A673 (cell line): ENCODE measurements around the gene PANX3. TPM values are rescaled to one million over a fixed set of nuclear protein-coding genes. Genes with fewer than 3 reads are reported as not detected.
"Not testable (repeated sequence)": the region's sequence is repeated elsewhere in the genome, so short reads cannot be mapped to it uniquely, and the experiment has no call there.

Experiments used
- BruUV-seq: library from RNA; stranded (reverse); fragments of 400-500 nt; replicated peaks from 2 replicates; lab custom pipeline; 2021; lab: Mats Ljungman, UMichigan
- CTCF ChIA-PET: fragments of 300-600 bp; sonication (Branson Sonifier 250); formaldehyde crosslinking; loops from one replicate; lab custom pipeline; 2022; ENCODE audit warnings: antibody characterized with exemption; lab: Charles Lee
- POLR2A ChIA-PET: fragments of 300-600 bp; sonication (Branson Sonifier 250); formaldehyde crosslinking; loops from one replicate; lab custom pipeline; 2022; ENCODE audit warnings: antibody characterized with exemption; ENCODE audit not compliant: low non-redundant PET; lab: Charles Lee
- DNase-seq: peaks from one replicate; pipeline ENCODE4 v3.0.0-alpha.2; 2015; ENCODE audit warnings: low spot score
- H3K27ac ChIP-seq: fragments of 200-600 bp; sonication (generic); 2 replicates; pipeline ENCODE4 v1.5.1; 2016; ENCODE audit warnings: mixed run types, low read depth, mild to moderate bottlenecking, mixed read lengths, antibody characterized with exemption, low read length; ENCODE audit not compliant: poor library complexity, severe bottlenecking
- H3K27me3 ChIP-seq: fragments of 200-600 bp; sonication (generic); replicated peaks from 2 replicates; pipeline ENCODE4 v1.6.1; 2017; ENCODE audit warnings: mixed run types, low read depth, mild to moderate bottlenecking, mixed read lengths, antibody characterized with exemption, low read length; ENCODE audit not compliant: insufficient read depth, poor library complexity
- H3K36me3 ChIP-seq: fragments of 200-600 bp; sonication (generic); 2 replicates; pipeline ENCODE4 v1.6.1; 2016; ENCODE audit warnings: mixed run types, mild to moderate bottlenecking, mixed read lengths, antibody characterized with exemption, low read length; ENCODE audit not compliant: insufficient read depth, poor library complexity, severe bottlenecking
- H3K4me1 ChIP-seq: fragments of 200-600 bp; sonication (generic); 2 replicates; pipeline ENCODE4 v1.6.1; 2017; ENCODE audit warnings: mixed run types, mild to moderate bottlenecking, mixed read lengths, antibody characterized with exemption, low read length; ENCODE audit not compliant: insufficient read depth, poor library complexity, severe bottlenecking
- H3K4me3 ChIP-seq: fragments of 200-600 bp; sonication (generic); 2 replicates; pipeline ENCODE4 v1.5.1; 2016; ENCODE audit warnings: low read depth, mixed run types, mild to moderate bottlenecking, mixed read lengths, low read length; ENCODE audit not compliant: poor library complexity, severe bottlenecking
- H3K9me3 ChIP-seq: fragments of 200-600 bp; sonication (generic); 2 replicates; pipeline ENCODE4 v1.6.1; 2016; ENCODE audit warnings: mixed run types, low read depth, mild to moderate bottlenecking, mixed read lengths, antibody characterized with exemption, low read length; ENCODE audit not compliant: poor library complexity, severe bottlenecking
- CTCF ChIP-seq: fragments of 300-800, 200-600 bp; sonication (generic); conservative IDR thresholded peaks from 2 replicates; pipeline ENCODE4 v1.5.1; 2017; ENCODE audit warnings: low read depth, mild to moderate bottlenecking, antibody characterized with exemption, low read length, moderate library complexity, mixed read lengths
- EZH2 ChIP-seq: fragments of 200-600 bp; sonication (generic); IDR thresholded peaks from 2 replicates; pipeline ENCODE4 v1.6.1; 2017; ENCODE audit warnings: borderline replicate concordance, low read depth, mild to moderate bottlenecking, mixed read lengths, antibody characterized with exemption, low read length; ENCODE audit not compliant: poor library complexity, severe bottlenecking
- intact Hi-C: fragments of 100-400 bp; cut with micrococcal nuclease; formaldehyde crosslinking; loops from one replicate; pipeline ENCODE4 v1.10.0; 2022; ENCODE audit not compliant: unreplicated experiment
- total RNA-seq: library from RNA; stranded (reverse); gene quantifications from 2 replicates; pipeline ENCODE4 v1.2.3, GENCODE V29; 2021

PANX3 gene
- total RNA-seq, 1 experiment from 2014 or later: not detected

GRCh38 chr11:124602193-124602592 lies 9.0 kb upstream of the PANX3 start:
- intact Hi-C loops: no loop called here
- no TSS peak for BruUV-seq
- Histone ChIP-seq H3K27ac (no peak overlapping the region), H3K36me3 (no peaks in the 10 kb centered on the region), H3K9me3 (no peaks in the 10 kb centered on the region), H3K4me3 (no peak overlapping the region), H3K27me3 (peaks cover 6% of the 10 kb centered on the region), H3K4me1 (peaks cover 32% of the 10 kb centered on the region)
- ChIA-PET POLR2A (no interaction called here), CTCF (no interaction called here)
- DNase-seq: no peak
- no peak for TF ChIP-seq CTCF
- TF ChIP-seq EZH2: no peak

- POLR2A ChIA-PET, CTCF ChIA-PET, H3K36me3 ChIP-seq, DNase-seq, BruUV-seq, H3K9me3 ChIP-seq, H3K27me3 ChIP-seq, H3K27ac ChIP-seq, intact Hi-C loops, H3K4me3 ChIP-seq: not testable (repeated sequence)
- peaks cover 31% of the 10 kb centered on the region for H3K4me1 ChIP-seq
Measured at GRCh38 chr11:124602723-124603122, 8.5 kb upstream of the PANX3 start.

- BruUV-seq: no TSS peak
- Histone ChIP-seq H3K4me3 (no peak overlapping the region), H3K9me3 (no peaks in the 10 kb centered on the region), H3K36me3 (no peaks in the 10 kb centered on the region), H3K27me3 (no peaks in the 10 kb centered on the region), H3K27ac (no peak overlapping the region), H3K4me1 (peaks cover 18% of the 10 kb centered on the region)
- TF ChIP-seq EZH2 (no peak), CTCF (no peak)
- intact Hi-C loops: no loop called here
- DNase-seq: peak; percentile 64
- ChIA-PET CTCF (no interaction called here), POLR2A (no interaction called here)
Measured at GRCh38 chr11:124605719-124606118, 5.5 kb upstream of the PANX3 start.

GRCh38 chr11:124608147-124608546 lies 3.1 kb upstream of the PANX3 start:
- intact Hi-C loops: no loop called here
- H3K27ac ChIP-seq: no peak overlapping the region
- H3K27me3 ChIP-seq: no peaks in the 10 kb centered on the region
- H3K36me3 ChIP-seq: no peaks in the 10 kb centered on the region
- no peak for TF ChIP-seq CTCF
- TF ChIP-seq EZH2: no peak
- H3K4me3 ChIP-seq: no peak overlapping the region
- CTCF ChIA-PET: interaction anchor here (0.6 kb wide), 2 partner anchors 191 to 1872 kb away, joined by 9 to 10 read pairs; no protein-coding TSS in a partner anchor
- DNase-seq: no peak
- no peaks in the 10 kb centered on the region for H3K9me3 ChIP-seq
- no TSS peak for BruUV-seq
- POLR2A ChIA-PET: no interaction called here
- peaks cover 12% of the 10 kb centered on the region for H3K4me1 ChIP-seq
